ENCODE results near the gene STK17A.
A peak's percentile ranks its signal among the peaks of the same experiment; 100 is the strongest.
"Not testable (repeated sequence)": the region's sequence is repeated elsewhere in the genome, so short reads cannot be mapped to it uniquely, and the experiment has no call there.

STK17A gene

GRCh38 chr7:43602256-43602655 lies 19.3 kb downstream of the STK17A start:
- DNase-seq, result no peak

- no peak for DNase-seq
These were observed 21.3 kb downstream of the STK17A start for GRCh38 chr7:43604251-43604650.

GRCh38 chr7:43609097-43609496 lies 26.2 kb downstream of the STK17A start:
- DNase-seq, result no peak

GRCh38 chr7:43612128-43612527 lies 29.2 kb downstream of the STK17A start:
- DNase-seq, result peak; percentile 27

GRCh38 chr7:43612599-43613589 lies 30.0 kb downstream of the STK17A start:
- DNase-seq, result peak; percentile 73

GRCh38 chr7:43615558-43616145 lies 32.7 kb downstream of the STK17A start:
- DNase-seq, result no peak

GRCh38 chr7:43616977-43617376 lies 34.1 kb downstream of the STK17A start:
- no peak for DNase-seq

GRCh38 chr7:43618073-43618472 lies 35.2 kb downstream of the STK17A start:
- no peak for DNase-seq

GRCh38 chr7:43619213-43620012 lies 36.5 kb downstream of the STK17A start:
- DNase-seq, result peak; percentile 37

- peak; percentile 27 for DNase-seq
These were observed 39.0 kb downstream of the STK17A start for GRCh38 chr7:43621729-43622448.

- no peak for DNase-seq
These were observed 41.2 kb downstream of the STK17A start for GRCh38 chr7:43624156-43624555.

- DNase-seq, result no peak
These were observed 42.5 kb downstream of the STK17A start for GRCh38 chr7:43625453-43625852.

GRCh38 chr7:43625980-43626379 lies 43.1 kb downstream of the STK17A start:
- no peak for DNase-seq

- DNase-seq, result no peak
These were observed 43.8 kb downstream of the STK17A start for GRCh38 chr7:43626695-43627094.

GRCh38 chr7:43627798-43628197 lies 44.9 kb downstream of the STK17A start:
- not testable (repeated sequence) for DNase-seq

- no peak for DNase-seq
These were observed 45.5 kb downstream of the STK17A start for GRCh38 chr7:43628431-43628830.

GRCh38 chr7:43629857-43630256 lies 46.9 kb downstream of the STK17A start:
- no peak for DNase-seq

- no peak for DNase-seq
These were observed 47.6 kb downstream of the STK17A start for GRCh38 chr7:43630482-43630881.

- DNase-seq, result no peak
These were observed 48.7 kb downstream of the STK17A start for GRCh38 chr7:43631559-43631958.

- no peak for DNase-seq
These were observed 49.8 kb downstream of the STK17A start for GRCh38 chr7:43632746-43633145.

- DNase-seq, result no peak
These were observed 51.5 kb downstream of the STK17A start for GRCh38 chr7:43634384-43634783.

GRCh38 chr7:43636093-43636492 lies 53.2 kb downstream of the STK17A start:
- peak; percentile 75 for DNase-seq

All from fibroblast of skin of back (primary cell).